GM19397 (cell line): Measurements from ENCODE around the gene ATG14.
"Not testable (repeated sequence)": the region's sequence is repeated elsewhere in the genome, so short reads cannot be mapped to it uniquely, and the experiment has no call there.

Source experiments
- ATAC-seq: cut with Tn5 transposase; IDR thresholded peaks from one replicate; pipeline ENCODE4 v1.9.1; 2021; ENCODE audit warnings: mild to moderate bottlenecking, moderate library complexity; ENCODE audit not compliant: unreplicated experiment

ATG14 gene

DNA sequence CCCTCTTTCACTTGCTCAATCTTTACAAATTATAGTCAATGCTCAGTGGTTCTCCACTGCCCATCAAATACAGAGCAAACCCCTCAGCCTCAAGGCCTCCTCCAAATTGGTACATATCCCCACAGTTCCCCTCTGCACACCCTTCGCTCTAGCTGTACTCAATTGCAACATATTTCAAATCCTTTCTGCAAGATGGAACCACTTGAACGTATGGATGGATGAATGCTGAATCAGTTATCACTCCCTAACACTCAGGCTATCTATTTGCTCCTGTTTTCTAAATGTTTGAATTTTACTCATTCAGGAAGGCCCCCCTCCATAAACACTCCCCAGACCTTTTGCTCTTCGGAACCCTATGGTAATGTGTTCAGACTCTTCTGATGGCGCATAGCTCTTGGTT, 24.5 kb downstream of the ATG14 start:
- ATAC-seq: no peak

DNA sequence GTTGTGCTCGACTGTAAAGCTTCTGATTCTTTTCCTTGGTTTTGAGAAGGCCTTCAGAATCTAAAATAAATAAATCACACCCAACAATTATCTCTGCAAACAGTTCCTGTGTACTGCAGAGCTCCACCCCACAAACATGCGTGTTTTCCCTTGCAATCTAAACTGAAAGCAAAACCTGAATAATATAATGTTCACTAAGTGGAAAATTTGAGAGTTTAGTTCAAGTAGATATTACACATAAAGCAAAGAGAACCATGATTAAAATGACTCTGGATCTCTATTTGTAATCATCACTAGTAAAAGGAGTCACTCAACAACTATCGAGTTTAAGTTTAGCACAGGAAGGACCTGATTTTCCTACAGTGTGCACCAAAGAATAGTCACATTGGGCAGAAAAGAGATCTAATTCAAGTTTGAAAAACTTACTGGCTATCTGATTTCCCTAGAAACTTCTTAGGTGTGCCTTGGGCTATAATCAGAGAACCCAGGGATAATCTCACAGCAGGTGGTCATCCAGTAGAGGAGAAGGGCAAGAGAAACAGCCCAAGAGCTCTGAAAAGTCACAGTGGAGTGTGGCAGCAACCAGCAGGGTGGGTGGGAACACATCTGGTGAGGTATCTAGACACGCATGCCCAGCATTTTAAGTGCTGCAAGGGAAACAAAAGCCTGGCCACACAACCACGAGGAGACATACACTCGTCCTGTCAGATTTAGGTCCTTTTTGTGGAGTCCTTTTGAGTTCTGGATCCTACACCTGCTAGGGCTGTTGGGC, 25.4 kb downstream of the ATG14 start:
- ATAC-seq: no peak

DNA sequence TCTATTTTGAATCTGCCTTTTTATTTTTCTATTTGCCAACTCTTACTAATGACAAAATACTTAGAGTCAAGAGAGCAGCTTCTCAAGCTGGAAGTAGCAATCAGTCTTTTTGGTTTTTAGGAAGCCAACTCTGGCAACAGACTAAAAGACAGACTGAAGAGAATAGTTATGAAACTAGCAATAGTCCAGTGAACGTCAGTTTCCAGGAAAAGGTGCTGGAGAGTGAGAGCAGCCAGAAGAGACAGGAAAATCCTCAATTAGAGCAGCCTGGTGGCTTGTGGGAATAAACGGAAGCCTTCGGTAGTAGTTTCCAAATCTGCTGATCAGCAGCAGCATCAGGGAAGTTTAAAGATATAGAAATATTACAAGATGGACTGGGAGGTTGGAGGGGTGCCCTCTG, 27.1 kb downstream of the ATG14 start:
- no peak for ATAC-seq

DNA sequence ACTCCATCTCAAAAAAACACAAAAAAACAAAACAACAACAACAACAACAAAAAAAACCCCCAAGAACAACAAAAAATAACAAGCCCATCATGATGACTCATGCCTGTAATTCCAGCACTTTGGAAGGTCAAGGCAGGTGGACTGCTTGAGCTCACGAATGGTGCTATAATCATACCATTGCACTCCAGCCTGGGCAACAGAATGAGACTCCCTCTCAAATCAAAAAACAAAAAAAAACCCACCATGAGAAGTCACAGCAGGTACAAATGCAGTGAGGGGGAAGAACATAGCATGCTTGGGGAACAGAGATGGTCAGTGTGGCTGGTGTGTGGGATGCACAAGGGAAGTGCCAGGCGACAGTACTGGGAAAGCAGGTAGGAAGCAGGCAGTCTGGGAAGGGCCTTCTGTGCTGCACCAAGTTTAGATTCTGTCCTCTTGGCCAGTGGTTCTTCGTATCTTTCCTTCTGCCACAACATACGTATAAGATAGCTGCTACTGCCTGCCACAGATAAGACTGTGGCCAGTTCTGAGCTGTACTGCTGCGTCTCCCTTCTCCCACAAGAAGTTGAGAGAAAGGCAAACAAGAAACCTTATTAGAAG, 28.0 kb downstream of the ATG14 start:
- ATAC-seq: no peak

DNA sequence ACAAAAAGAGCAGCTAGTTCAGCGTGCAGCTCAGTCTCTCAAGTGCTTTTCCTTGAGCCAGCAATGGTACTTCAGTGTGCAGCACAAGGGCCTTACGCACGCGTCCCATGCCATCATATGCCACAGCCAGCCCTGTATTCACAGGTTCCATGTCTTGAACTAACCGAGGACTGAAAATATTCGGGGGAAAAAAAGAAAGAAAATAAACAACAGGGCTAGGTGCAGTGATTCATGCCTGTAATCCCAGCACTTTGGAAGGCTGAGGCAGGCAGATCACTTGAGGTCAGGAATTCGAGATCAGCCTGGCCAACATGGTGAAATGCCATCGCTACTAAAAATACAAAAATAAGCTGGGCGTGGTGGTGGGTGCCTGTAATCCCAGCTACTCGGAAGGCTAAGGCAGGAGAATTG, 28.6 kb downstream of the ATG14 start:
- not testable (repeated sequence) for ATAC-seq

DNA sequence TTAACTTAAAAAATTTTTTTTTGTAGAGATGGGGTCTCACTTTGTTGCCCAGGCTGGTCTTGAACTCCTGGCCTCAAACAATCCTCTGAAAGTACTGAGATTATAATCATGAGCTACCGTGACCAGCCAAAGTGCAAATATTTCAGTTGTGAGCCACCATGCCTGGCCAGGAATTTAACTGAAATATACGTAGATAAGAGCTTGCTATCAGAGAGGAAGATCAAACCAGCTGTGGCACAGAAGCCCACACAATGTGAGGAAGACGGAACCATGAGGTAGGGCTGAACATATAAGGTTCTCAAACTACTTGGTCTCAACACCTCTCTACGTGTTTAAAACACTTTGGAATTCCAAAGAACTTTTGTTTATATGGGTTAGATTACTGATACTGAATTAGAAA, 29.1 kb downstream of the ATG14 start:
- no peak for ATAC-seq

DNA sequence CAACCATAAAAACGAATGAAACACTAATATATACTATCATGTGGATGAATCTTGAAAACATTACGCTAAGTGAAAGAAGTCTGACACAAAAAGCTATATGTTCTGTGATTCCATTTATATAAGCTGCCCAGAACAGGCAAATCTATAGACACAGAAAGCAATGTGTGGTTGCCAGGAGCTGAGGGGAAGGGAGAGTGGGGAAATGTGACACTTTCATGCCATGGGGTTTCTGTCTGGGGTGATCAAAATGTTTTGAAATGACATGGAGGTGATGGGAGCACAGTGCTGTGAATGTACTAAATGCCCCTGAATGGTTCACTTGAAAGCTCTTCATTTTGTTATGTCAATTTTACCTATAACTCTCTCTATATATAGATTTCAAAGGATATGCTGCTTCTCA, 30.1 kb downstream of the ATG14 start:
- no peak for ATAC-seq

DNA sequence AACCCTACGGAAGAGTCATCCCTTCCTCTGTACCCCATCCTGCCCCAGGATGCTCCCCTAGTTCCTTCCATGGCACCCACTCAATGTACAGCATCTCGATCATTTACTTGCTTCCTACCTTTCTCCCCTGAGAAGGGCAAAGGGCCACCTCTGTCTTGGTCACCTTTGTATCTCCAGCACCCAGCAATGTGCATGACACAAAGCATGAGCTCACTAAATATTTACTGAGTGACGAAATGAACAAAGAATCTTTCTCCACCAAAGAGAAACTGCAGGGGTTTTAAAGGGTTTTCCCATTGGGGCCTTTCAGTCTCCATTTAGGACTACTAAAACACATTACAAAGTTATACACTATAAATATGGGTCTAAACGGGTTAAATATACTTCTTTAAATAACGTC, 30.6 kb downstream of the ATG14 start:
- ATAC-seq: no peak

DNA sequence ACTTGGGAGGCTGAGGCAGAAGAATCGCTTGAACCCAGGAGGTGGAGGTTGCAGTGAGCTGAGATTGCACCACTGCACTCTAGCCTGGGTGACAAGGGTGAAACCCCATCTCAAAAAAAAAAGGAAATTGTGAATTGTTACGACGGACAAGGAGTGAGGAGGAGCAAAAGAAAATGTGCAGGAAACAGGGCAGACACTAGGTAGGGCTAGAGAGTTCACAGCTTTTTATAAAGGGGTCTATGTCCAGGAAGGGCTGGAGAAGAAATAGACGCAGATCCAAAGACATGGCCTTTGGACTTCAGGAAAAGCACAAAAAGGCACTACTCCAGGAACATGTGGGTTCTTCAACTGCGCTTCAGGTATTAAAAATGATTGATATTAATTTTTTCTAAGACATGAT, 34.4 kb downstream of the ATG14 start:
- no peak for ATAC-seq

DNA sequence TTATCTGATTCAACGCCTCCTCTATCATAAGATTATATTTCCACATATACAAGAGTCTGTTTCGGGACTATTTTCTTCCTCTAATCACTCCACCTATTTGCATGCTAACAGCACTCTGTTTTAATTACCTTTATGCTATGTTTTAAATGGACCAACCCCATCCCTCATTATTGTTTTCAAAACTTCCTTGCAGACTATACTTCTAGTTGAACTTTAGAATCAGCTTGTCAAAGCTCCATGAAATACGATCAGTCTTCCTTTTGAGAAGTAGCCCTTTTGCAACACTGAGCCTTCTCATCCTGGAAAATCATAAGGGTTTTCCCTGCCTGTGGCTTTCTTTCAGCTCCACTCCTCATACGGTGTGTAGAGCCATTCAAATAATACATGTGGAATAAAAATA, 36.9 kb downstream of the ATG14 start:
- ATAC-seq: no peak

DNA sequence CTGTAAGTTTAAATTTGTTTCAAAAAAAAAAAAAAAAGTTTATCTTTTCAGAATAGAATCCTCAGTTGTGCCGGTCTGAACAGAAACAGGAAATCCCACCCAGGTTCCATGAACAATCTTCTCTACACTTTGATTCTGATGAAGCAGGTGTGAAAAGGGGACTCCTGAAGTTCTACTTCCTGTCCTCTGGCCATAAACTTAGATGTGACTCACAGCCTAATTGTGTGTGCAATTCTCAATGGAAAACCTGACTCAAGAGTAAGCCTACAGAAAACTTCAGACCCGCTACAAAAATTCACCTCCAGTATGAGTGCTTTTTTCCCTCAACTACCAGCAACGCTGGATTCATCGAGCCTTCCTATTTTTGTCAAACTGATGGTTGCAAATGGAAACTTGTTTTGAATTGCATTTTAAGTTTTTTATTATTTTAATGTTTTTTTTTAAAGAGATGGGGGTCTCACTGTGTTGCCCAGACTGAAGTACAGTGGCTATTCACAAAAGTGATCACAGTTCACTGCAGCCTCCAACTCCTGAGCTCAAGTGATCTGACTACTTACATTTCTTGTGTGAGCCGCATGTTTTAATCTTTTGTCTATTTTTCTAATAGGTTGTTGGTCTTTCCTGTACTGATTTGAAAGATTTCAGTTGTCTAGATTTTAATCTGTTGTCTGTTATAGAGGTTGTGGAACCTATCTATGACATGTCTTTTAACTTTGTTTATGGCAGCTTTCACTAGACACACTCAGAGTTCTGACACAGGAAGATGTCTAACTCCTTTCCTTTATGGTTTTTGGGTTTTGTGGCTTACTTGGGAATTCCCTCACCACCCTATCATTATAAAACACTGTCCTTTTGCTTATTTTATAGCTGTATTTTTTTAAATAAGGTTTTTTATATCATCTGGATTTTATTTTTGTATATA, 37.6 kb downstream of the ATG14 start:
- ATAC-seq: no peak

DNA sequence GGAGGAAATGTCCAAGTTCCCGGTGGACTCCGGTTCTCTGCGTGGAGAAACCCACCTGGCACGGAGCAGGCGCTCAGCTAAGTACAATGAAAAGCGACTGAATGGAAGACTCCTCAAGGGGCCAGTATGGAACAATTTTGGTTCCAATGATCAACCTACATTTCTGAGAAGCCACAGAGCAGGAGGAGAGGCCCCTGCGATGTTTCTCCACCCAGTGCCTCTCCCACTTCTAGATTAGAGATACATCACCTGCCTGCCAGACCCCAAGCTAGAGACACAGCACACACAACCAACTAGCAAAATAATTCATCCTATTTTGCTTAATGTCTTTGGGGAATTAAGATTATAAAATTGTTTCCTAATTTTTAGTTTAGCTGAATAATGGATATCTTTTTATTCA, 38.8 kb downstream of the ATG14 start:
- no peak for ATAC-seq

DNA sequence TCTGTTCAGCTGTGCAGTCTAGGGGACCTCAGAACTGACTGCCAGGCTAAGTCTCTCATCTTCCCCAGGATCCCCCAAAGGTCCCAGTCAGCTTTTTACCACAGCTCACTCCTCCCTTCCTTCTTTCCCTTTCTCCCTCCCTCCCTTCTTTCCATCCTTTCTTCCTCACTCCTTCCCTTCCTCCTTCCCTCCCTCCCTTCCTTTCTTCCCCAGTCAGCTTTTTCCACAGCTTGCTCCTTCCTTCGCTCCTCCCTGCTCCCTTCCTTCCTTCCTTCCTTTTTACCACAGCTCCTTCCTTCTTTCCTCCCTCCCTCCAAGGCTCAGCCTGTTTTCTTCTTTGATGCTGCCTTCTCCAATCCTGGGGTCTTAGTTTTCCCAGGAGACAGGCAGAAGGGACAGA, 39.2 kb downstream of the ATG14 start:
- ATAC-seq: no peak

DNA sequence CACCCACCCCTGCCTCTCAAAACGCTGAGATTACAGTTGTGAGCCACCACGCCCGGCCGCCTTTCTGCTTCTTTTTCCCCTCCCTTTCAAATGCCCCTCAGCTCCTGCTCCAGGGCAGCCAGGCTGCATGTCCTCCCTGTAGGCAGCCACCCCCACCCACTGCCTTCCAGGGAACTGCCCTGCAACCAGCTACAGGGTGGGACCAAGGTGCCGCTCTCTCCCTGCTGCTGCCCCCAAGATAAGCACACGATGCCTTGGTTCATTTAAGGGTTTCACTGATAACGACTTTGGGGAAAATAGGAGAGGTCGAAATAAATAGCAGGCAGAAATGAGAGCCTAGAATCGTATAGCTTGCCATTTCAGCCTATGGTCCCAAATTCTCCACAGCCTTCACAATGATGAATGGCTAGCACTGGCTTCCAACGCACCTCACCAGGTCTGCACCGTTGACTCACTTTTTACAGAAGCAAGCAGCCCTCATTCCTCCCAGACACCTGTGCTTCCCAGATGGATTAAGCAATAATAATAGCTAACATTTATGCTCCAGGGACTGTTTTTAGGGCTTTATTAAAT, 40.7 kb downstream of the ATG14 start:
- ATAC-seq: no peak

DNA sequence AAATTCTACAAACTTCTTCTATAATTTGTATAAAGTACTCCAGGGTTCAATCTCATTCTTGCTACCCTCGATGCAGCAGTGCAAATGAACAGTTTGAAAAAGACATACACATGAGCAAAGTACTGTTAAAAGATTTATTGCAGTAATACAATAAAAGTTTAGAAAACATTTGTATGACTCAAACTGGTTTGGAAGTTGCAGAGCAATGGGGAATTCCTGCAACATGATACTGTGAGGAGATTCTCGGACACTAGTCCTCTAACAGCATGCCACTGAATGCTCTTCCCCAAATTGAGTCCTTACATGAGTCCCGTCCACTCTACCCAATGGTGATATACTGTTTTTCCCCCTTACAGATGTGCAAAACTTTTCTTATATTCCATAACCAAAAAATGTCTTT, 45.4 kb downstream of the ATG14 start:
- no peak for ATAC-seq

DNA sequence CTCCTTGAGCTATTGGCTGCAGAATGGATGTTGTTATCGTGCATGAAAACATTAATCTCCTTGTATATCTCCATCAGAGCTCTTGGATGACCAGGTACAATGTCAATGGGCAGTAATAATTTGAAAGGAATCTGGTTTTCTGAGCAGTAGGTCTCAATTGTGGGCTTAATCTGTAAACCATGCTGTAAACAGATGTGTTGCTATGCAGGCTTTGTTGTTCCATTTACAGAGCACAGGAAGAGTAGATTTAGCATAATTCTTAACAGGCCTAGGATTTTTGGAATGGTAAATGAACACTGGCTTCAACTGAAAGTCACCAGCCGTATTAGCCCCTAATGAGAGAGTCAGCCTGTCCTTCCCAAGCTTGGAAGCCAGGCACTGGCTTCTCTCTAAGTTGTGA, 50.4 kb downstream of the ATG14 start:
- no peak for ATAC-seq

DNA sequence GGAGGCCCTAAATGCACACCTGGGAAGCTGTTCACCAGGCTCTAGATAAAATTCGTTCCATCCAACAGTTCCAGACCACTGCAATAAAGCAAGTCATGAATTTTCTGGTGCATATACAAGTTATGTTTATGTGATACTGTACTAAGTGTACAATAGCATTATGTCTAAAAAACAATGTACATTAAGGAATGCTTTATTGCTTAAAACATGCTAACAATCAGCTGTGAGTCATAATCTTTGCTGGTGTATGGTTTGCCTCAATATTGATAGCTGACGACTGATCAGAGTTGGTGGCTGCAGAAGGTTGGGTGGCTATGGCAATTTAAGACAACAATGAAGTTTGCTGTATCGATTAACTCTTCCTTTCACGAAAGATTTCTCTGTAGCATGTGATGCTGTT, 52.3 kb downstream of the ATG14 start:
- no peak for ATAC-seq

DNA sequence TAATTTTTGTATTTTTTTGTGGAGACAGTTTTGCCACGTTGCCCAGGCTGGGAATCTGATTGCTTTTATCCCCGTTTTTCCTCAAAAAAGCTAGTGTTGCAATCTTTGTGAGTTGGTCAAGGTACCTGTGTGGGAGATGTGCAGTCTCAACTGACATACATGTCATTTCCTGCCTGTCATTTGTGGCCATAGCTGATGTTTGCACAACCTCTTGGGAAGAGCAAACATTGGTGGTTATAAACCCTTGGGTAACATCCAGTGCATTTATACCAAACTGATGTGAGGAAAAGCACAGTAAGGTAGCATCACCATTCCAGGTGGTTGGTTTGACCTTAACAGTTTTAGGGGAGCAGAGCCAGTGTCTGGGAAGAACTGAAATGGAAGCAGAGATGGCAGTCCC, 54.7 kb downstream of the ATG14 start:
- no peak for ATAC-seq

DNA sequence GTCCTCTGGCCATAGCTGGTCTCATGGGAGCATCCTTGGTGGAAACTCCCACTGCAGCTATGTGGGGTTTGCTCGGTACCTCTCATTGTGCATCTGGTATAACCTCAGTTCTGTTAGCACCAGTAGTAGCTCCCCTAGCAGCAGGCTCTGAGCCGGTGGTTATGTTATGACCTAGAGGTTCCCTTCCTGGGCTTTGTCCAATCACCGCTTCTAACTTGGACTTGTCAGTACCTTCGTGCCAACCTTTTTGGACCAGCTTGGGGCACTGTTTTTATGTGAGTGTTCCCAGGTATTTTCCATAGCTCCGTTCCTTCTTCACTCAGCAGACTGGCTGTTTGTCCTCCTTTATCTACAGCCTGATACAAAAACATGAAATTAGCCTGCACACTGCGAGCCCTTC, 55.7 kb downstream of the ATG14 start:
- ATAC-seq: no peak

DNA sequence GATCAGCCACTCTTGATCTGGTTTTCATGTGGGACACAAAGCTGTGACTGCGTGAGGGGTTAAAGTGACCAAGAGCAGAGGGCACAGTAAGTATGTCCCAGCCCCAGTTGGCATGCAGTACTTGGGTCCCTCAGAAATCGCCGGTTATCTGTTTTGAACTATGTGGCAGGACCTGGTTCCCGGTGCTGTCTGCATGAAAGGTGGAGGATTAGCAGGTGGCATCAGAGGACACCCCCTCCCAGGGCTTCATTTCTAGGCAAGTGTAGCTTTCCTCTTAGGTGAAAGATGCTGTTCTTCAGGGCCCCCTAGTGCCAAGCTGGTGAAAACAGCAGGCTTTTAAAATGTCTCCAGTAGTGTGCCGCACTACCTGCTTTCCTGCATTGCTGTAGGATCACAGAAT, 57.1 kb downstream of the ATG14 start:
- no peak for ATAC-seq

DNA sequence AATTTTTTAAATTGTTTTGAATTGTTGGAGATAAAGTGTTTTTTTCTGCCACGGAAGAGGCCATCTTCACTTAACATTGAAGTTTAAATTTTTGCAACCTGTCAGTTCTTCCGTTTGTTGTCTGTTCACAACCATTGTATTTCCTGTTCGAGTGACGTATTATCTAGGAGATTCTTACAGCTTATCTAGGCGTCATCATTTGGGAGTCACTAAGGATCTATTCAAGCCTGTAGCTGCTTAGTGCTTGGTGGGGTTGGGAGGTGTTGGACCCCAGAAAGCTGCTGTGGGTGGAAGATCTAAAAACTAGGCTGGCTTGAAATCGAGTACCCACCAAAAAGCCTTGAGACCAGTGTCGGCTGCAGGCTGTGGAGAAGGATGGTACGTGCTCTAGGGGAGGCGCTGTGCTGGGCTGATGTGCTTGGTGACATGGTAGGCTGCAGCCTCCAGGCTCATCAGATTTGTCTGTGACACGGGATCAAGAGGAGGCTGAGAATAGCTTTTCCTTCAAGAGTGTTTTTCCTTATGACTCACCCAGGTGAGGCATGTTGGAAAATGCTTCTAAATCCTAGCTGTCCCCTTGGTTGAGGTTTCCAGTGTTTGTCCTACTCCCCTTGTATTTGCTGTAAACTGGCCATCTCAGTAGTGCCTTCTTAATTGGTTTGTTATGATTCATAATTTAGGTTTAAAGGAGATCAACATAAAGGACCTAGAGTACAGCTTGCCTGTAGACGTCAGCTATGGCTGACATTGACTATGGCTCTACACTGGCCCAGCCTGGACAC, 57.8 kb downstream of the ATG14 start:
- ATAC-seq: no peak
